Fibroblast of peridontal ligament (primary cell): ENCODE measurements around the gene CHST7.

Experiments used
- DNase-seq: peaks from one replicate; pipeline ENCODE4 v3.0.0-alpha.2; 2010; ENCODE audit errors: extremely low read depth

CHST7 gene

GRCh38 chrX:46573892-46574773, 568 bp downstream of the CHST7 start:
- DNase-seq: peak; percentile 46

GRCh38 chrX:46574774-46575381, 1.3 kb downstream of the CHST7 start:
- DNase-seq: no peak

- no peak for DNase-seq
Measured at GRCh38 chrX:46575586-46575985, 2.0 kb downstream of the CHST7 start.

GRCh38 chrX:46575991-46576392, 2.4 kb downstream of the CHST7 start:
- DNase-seq: peak; percentile 54

GRCh38 chrX:46576458-46576857, 2.9 kb downstream of the CHST7 start:
- DNase-seq: no peak

- DNase-seq: peak; percentile 57
Measured at GRCh38 chrX:46577221-46578005, 3.8 kb downstream of the CHST7 start.

GRCh38 chrX:46579250-46579649, 5.7 kb downstream of the CHST7 start:
- no peak for DNase-seq

GRCh38 chrX:46580613-46581012, 7.0 kb downstream of the CHST7 start:
- no peak for DNase-seq

GRCh38 chrX:46582325-46582724, 8.8 kb downstream of the CHST7 start:
- peak; percentile 78 for DNase-seq

- DNase-seq: peak; percentile 88
Measured at GRCh38 chrX:46582966-46583365, 9.4 kb downstream of the CHST7 start.

GRCh38 chrX:46584736-46585135, 11.2 kb downstream of the CHST7 start:
- no peak for DNase-seq

GRCh38 chrX:46587158-46587557, 13.6 kb downstream of the CHST7 start:
- peak; percentile 44 for DNase-seq

GRCh38 chrX:46587753-46588171, 14.2 kb downstream of the CHST7 start:
- DNase-seq: no peak

GRCh38 chrX:46588263-46588662, 14.7 kb downstream of the CHST7 start:
- peak; percentile 72 for DNase-seq

- DNase-seq: peak; percentile 85
Measured at GRCh38 chrX:46589977-46590723, 16.6 kb downstream of the CHST7 start.

GRCh38 chrX:46595084-46595483, 21.5 kb downstream of the CHST7 start:
- no peak for DNase-seq

GRCh38 chrX:46597208-46597607, 23.6 kb downstream of the CHST7 start:
- no peak for DNase-seq

GRCh38 chrX:46597771-46598170, 24.2 kb downstream of the CHST7 start:
- no peak for DNase-seq

- DNase-seq: no peak
Measured at GRCh38 chrX:46599051-46599560, 25.5 kb downstream of the CHST7 start.

- DNase-seq: peak; percentile 80
Measured at GRCh38 chrX:46601283-46601682, 27.7 kb downstream of the CHST7 start.

GRCh38 chrX:46602468-46603102, 29.0 kb downstream of the CHST7 start:
- DNase-seq: no peak
